ENCODE measurements around the gene LNX1.

Gene LNX1

DNA sequence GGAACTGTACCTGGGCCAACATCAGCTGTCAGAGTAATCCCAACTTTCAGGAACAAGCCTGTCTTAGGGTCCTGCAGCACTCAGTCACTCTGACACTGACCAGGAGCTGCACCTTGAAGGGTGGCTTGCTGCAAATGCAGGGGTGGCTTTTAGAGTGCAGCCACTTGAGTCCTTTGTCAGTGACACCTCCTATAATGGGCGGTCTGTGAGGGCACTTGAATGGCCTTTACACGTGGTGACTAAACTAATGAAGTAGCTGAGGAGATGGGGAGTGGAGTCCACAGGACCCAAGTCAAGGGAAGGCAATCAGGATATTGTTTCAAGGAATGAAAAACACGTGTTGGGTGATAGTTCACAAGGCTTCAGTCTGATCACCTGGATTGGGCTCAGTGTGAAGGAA is 11.1 kb upstream of the LNX1 start:
- DNase-seq (ENCODE audit: low read depth in 1 of 2, low spot score in 1 of 2): no peak
- Histone ChIP-seq H3K27me3 (ENCODE audit: insufficient read depth, poor library complexity, severe bottlenecking) (no peaks in the 10 kb centered on the region), H3K27ac (replicated peaks) (no peak overlapping the region), H3K4me3 (replicated peaks; ENCODE audit: insufficient read depth, low read length) (no peak overlapping the region)
- no peak for TF ChIP-seq SPI1 (IDR thresholded peaks at IDR 0.05; ENCODE audit: borderline replicate concordance, low read depth)
- no peak for TF ChIP-seq POLR2AphosphoS5 (IDR thresholded peaks at IDR 0.05; ENCODE audit: low read depth)
- TF ChIP-seq GABPA (IDR thresholded peaks at IDR 0.05; ENCODE audit: low read depth): no peak
- TF ChIP-seq, protein P1, sequence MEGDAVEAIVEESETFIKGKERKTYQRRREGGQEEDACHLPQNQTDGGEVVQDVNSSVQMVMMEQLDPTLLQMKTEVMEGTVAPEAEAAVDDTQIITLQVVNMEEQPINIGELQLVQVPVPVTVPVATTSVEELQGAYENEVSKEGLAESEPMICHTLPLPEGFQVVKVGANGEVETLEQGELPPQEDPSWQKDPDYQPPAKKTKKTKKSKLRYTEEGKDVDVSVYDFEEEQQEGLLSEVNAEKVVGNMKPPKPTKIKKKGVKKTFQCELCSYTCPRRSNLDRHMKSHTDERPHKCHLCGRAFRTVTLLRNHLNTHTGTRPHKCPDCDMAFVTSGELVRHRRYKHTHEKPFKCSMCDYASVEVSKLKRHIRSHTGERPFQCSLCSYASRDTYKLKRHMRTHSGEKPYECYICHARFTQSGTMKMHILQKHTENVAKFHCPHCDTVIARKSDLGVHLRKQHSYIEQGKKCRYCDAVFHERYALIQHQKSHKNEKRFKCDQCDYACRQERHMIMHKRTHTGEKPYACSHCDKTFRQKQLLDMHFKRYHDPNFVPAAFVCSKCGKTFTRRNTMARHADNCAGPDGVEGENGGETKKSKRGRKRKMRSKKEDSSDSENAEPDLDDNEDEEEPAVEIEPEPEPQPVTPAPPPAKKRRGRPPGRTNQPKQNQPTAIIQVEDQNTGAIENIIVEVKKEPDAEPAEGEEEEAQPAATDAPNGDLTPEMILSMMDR (IDR thresholded peaks at IDR 0.05; ENCODE audit: insufficient read depth, low read length): no peak
- TF ChIP-seq, protein P2, sequence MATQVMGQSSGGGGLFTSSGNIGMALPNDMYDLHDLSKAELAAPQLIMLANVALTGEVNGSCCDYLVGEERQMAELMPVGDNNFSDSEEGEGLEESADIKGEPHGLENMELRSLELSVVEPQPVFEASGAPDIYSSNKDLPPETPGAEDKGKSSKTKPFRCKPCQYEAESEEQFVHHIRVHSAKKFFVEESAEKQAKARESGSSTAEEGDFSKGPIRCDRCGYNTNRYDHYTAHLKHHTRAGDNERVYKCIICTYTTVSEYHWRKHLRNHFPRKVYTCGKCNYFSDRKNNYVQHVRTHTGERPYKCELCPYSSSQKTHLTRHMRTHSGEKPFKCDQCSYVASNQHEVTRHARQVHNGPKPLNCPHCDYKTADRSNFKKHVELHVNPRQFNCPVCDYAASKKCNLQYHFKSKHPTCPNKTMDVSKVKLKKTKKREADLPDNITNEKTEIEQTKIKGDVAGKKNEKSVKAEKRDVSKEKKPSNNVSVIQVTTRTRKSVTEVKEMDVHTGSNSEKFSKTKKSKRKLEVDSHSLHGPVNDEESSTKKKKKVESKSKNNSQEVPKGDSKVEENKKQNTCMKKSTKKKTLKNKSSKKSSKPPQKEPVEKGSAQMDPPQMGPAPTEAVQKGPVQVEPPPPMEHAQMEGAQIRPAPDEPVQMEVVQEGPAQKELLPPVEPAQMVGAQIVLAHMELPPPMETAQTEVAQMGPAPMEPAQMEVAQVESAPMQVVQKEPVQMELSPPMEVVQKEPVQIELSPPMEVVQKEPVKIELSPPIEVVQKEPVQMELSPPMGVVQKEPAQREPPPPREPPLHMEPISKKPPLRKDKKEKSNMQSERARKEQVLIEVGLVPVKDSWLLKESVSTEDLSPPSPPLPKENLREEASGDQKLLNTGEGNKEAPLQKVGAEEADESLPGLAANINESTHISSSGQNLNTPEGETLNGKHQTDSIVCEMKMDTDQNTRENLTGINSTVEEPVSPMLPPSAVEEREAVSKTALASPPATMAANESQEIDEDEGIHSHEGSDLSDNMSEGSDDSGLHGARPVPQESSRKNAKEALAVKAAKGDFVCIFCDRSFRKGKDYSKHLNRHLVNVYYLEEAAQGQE (IDR thresholded peaks at IDR 0.05; ENCODE audit: insufficient replicate concordance, low read depth): no peak

DNA sequence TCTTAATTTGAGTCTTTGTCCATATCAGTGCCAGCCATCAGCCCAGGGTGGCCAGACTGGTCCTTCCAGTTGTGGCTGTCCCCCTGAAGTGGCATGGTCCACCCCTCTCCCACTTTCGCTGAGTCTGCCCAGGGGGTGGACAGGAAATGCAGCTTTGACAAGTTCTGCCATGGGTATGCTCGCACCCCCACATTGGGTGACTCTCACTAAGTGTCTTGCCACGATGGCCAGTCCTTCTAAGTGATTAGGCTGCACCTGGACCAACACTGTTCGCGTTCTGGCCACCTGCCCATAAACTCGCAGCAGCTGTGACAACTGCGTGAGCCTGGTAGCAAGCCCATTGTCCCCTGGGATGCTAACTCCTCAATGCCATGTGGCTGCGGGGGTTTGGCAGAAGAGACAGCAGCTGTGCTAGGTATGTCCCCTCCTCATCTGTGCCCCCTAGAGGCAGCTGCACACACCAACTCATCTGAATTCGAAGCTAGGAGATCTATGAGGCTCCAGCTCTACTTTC is 10.0 kb upstream of the LNX1 start:
- no peak for DNase-seq (ENCODE audit: low read depth in 1 of 2, low spot score in 1 of 2)
- Histone ChIP-seq H3K4me3 (replicated peaks; ENCODE audit: insufficient read depth, low read length) (no peak overlapping the region), H3K27ac (replicated peaks) (no peak overlapping the region), H3K27me3 (ENCODE audit: insufficient read depth, poor library complexity, severe bottlenecking) (no peaks in the 10 kb centered on the region)
- no peak for TF ChIP-seq GABPA (IDR thresholded peaks at IDR 0.05; ENCODE audit: low read depth)
- TF ChIP-seq, protein P2 (IDR thresholded peaks at IDR 0.05; ENCODE audit: insufficient replicate concordance, low read depth): no peak

DNA sequence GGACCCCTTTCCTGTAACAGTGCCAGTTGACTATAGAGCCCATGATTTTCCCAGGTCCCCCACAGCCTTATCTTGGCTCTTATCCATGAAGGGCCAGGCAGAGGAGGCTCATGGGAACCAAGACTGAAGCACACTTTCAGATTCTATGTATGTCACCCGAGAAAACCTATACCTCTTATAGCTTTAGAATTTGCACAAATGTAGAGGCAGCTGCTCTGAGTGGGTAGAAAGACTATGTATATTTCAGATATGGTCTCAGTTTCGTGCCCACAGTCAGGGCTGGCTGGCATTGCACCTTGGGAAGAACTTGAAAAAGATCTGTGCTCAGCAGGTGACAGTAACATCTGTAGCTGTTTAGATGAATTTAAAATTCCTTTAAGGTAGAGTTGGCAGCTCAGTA is 8.3 kb upstream of the LNX1 start:
- H3K4me3 ChIP-seq (replicated peaks; ENCODE audit: insufficient read depth, low read length): no peak overlapping the region
- DNase-seq (ENCODE audit: low read depth in 1 of 2, low spot score in 1 of 2): no peak
- H3K27me3 ChIP-seq (ENCODE audit: insufficient read depth, poor library complexity, severe bottlenecking): no peaks in the 10 kb centered on the region
- H3K27ac ChIP-seq (replicated peaks): no peak overlapping the region
- TF ChIP-seq SPI1 (IDR thresholded peaks at IDR 0.05; ENCODE audit: borderline replicate concordance, low read depth) (no peak), POLR2AphosphoS5 (IDR thresholded peaks at IDR 0.05; ENCODE audit: low read depth) (no peak), GABPA (IDR thresholded peaks at IDR 0.05; ENCODE audit: low read depth) (no peak)
- TF ChIP-seq, protein P1 (IDR thresholded peaks at IDR 0.05; ENCODE audit: insufficient read depth, low read length): no peak

DNA sequence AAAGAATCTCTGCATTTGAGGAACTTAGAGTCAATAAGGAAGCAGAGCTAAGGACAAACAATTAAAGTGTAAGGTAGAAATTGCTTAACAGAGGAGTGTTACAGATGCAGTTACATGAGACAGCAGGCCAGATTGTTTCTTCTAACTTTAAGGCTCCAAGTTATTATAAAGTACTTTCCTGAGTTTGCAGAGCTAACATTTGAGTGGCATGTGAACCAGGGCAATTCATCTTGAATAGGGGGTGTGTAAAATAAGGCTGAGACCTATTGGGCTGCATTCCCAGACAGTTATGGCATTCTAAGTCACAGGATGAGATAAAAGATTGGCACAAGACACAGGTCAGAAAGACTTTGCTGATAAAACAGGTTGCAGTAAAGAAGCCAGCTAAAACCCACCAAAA is 7.6 kb upstream of the LNX1 start:
- Histone ChIP-seq H3K27me3 (ENCODE audit: insufficient read depth, poor library complexity, severe bottlenecking) (no peaks in the 10 kb centered on the region), H3K4me3 (replicated peaks; ENCODE audit: insufficient read depth, low read length) (no peak overlapping the region), H3K27ac (replicated peaks) (no peak overlapping the region)
- no peak for DNase-seq (ENCODE audit: low read depth in 1 of 2, low spot score in 1 of 2)
- TF ChIP-seq SPI1 (IDR thresholded peaks at IDR 0.05; ENCODE audit: borderline replicate concordance, low read depth) (no peak), GABPA (IDR thresholded peaks at IDR 0.05; ENCODE audit: low read depth) (no peak), POLR2AphosphoS5 (IDR thresholded peaks at IDR 0.05; ENCODE audit: low read depth) (no peak)
- TF ChIP-seq, protein P2 (IDR thresholded peaks at IDR 0.05; ENCODE audit: insufficient replicate concordance, low read depth): no peak
- TF ChIP-seq, protein P1 (IDR thresholded peaks at IDR 0.05; ENCODE audit: insufficient read depth, low read length): no peak

Measured in HL-60 (cell line).